GM12878 (cell line): Measurements from ENCODE around the gene NAA38. TPM values are rescaled to one million over a fixed set of nuclear protein-coding genes. Genes with fewer than 3 reads are reported as not detected.

ENCODE experiments used
- BCL11A ChIP-seq: IDR thresholded peaks from 2 replicates; pipeline ENCODE4 v1.6.1; 2011; ENCODE audit warnings: low read depth, low read length
- BHLHE40 ChIP-seq, 2 experiments: fragments of 450-650 bp in 1 of 2; IDR thresholded peaks; 2 replicates each; pipeline ENCODE4 v1.6.1; 2011 to 2017; ENCODE audit warnings: low read depth in 2 of 2, borderline replicate concordance in 1 of 2, improper control_type of control experiment in 1 of 2, low read length in 1 of 2, mild to moderate bottlenecking in 1 of 2
- CHD1 ChIP-seq: IDR thresholded peaks from 2 replicates; pipeline ENCODE4 v1.6.1; 2012; ENCODE audit warnings: low read depth, low read length, improper control_type of control experiment
- CHD2 ChIP-seq: IDR thresholded peaks from 2 replicates; pipeline ENCODE4 v1.6.1; 2011; ENCODE audit warnings: low read depth, low read length, improper control_type of control experiment, borderline replicate concordance
- CREM ChIP-seq: IDR thresholded peaks from 2 replicates; pipeline ENCODE4 v1.6.1; 2014; ENCODE audit warnings: antibody characterized with exemption, low read depth
- EGR1 ChIP-seq, 2 experiments: IDR thresholded peaks; 1 replicate in 1 of 2; 2 replicates in 1 of 2; pipeline ENCODE4 v1.6.1; 2011 to 2012; ENCODE audit warnings: low read depth in 2 of 2, low read length in 2 of 2, borderline replicate concordance in 1 of 2, mild to moderate bottlenecking in 1 of 2, moderate library complexity in 1 of 2
- EP300 ChIP-seq, 2 experiments: fragments of 150-350 bp in 1 of 2; IDR thresholded peaks; 2 replicates each; pipeline ENCODE4 v1.6.1; 2011 to 2012; ENCODE audit warnings: low read depth in 2 of 2, low read length in 2 of 2, borderline replicate concordance in 1 of 2, improper control_type of control experiment in 1 of 2, inconsistent platforms in 1 of 2; ENCODE audit not compliant: control insufficient read depth in 1 of 2
- FOS ChIP-seq: IDR thresholded peaks from 3 replicates; pipeline ENCODE4 v1.6.1; 2011; ENCODE audit warnings: borderline replicate concordance; ENCODE audit not compliant: insufficient read length; ENCODE audit errors: extremely low read depth
- KDM1A ChIP-seq: fragments of 200-600 bp; sonication (generic); IDR thresholded peaks from 2 replicates; pipeline ENCODE4 v1.6.1; 2016; ENCODE audit warnings: borderline replicate concordance
- LARP7 ChIP-seq: fragments of 450-650 bp; IDR thresholded peaks from 2 replicates; pipeline ENCODE4 v1.6.1; 2017; ENCODE audit warnings: mild to moderate bottlenecking
- NFYB ChIP-seq: IDR thresholded peaks from 2 replicates; pipeline ENCODE4 v1.6.1; 2011; ENCODE audit warnings: low read depth, mild to moderate bottlenecking, low read length, improper control_type of control experiment, moderate library complexity; ENCODE audit not compliant: insufficient read depth
- NR2C1 ChIP-seq: fragments of 450-650 bp; IDR thresholded peaks from 2 replicates; pipeline ENCODE4 v1.6.1; 2017; ENCODE audit warnings: antibody characterized with exemption, mild to moderate bottlenecking, moderate library complexity
- NR2F1 ChIP-seq: fragments of 450-650 bp; conservative IDR thresholded peaks from 2 replicates; pipeline ENCODE4 v1.6.1; 2017; ENCODE audit warnings: mild to moderate bottlenecking
- POLR2A ChIP-seq: IDR thresholded peaks from 2 replicates; pipeline ENCODE4 v1.6.1; 2011; ENCODE audit warnings: low read depth, mild to moderate bottlenecking, low read length
- POLR2AphosphoS5 ChIP-seq: IDR thresholded peaks from 2 replicates; pipeline ENCODE4 v1.6.1; 2011; ENCODE audit warnings: mild to moderate bottlenecking, low read length, inconsistent platforms
- SIN3A ChIP-seq: IDR thresholded peaks from 2 replicates; pipeline ENCODE4 v1.6.1; 2012; ENCODE audit warnings: low read depth, low read length, improper control_type of control experiment
- SIX5 ChIP-seq: IDR thresholded peaks from 2 replicates; pipeline ENCODE4 v1.6.1; 2011; ENCODE audit warnings: mild to moderate bottlenecking, low read depth, low read length, moderate library complexity; ENCODE audit not compliant: severe bottlenecking
- SP1 ChIP-seq: IDR thresholded peaks from one replicate; pipeline ENCODE4 v1.6.1; 2011; ENCODE audit warnings: low read depth, low read length
- SPI1 ChIP-seq: IDR thresholded peaks from 2 replicates; pipeline ENCODE4 v1.6.1; 2011; ENCODE audit warnings: low read depth, mild to moderate bottlenecking, low read length, moderate library complexity, borderline replicate concordance; ENCODE audit not compliant: insufficient read depth
- SUZ12 ChIP-seq: fragments of 200-600 bp; sonication (generic); IDR thresholded peaks from one replicate; pipeline ENCODE4 v1.6.1; 2018; ENCODE audit warnings: antibody characterized with exemption, mild to moderate bottlenecking; ENCODE audit not compliant: unreplicated experiment
- ZZZ3 ChIP-seq: IDR thresholded peaks from 2 replicates; pipeline ENCODE4 v1.6.1; 2011; ENCODE audit warnings: low read depth; ENCODE audit not compliant: control insufficient read depth, insufficient read length
- polyA plus RNA-seq, 11 experiments: library from polyadenylated mRNA; depleted of rRNA in 4 of 11; unstranded in 6 of 11; stranded (reverse) in 5 of 11; fragments of >200 nt; fragmentation: Nextera tagmentation in 4 of 11; fragmentation: Illumina TruSeq in 1 of 11; extraction: Ambion mirVana in 4 of 11; extraction: Trizol in 1 of 11; gene quantifications; 1 replicate in 1 of 11; 2 replicates in 10 of 11; pipeline versions ENCODE4 v1.2.1 to v1.2.3, GENCODE V29; 2011 to 2016; ENCODE audit warnings: inconsistent platforms in 2 of 11, missing spikeins in 2 of 11, low read depth in 1 of 11
- total RNA-seq, 4 experiments: library from RNA; depleted of rRNA in 3 of 4; stranded (reverse); fragments of >200 nt in 3 of 4; fragmentation: Illumina TruSeq in 1 of 4; extraction: Trizol in 1 of 4; gene quantifications; 2 replicates each; pipeline versions ENCODE4 v1.2.1 to v1.2.3, GENCODE V29; 2013 to 2021
- TF ChIP-seq, protein P1 (sequence below): fragments of 450-650 bp; IDR thresholded peaks from 2 replicates; pipeline ENCODE4 v1.6.1; 2018; ENCODE audit warnings: mild to moderate bottlenecking, low read depth, moderate library complexity; ENCODE audit not compliant: partially characterized antibody
- TF ChIP-seq, protein P2 (sequence below): fragments of 450-650 bp; IDR thresholded peaks from 2 replicates; pipeline ENCODE4 v1.6.1; 2016; ENCODE audit warnings: mild to moderate bottlenecking
- TF ChIP-seq, protein P3 (sequence below): fragments of 450-650 bp; IDR thresholded peaks from 2 replicates; pipeline ENCODE4 v1.6.1; 2016; ENCODE audit warnings: mild to moderate bottlenecking

NAA38 gene
- total and polyA plus RNA-seq, 10 of the 15 experiments (the other 5 are each of a cell fraction or from before 2014, with no cell fraction given), result 31.5 to 337 (median 215) TPM

DNA sequence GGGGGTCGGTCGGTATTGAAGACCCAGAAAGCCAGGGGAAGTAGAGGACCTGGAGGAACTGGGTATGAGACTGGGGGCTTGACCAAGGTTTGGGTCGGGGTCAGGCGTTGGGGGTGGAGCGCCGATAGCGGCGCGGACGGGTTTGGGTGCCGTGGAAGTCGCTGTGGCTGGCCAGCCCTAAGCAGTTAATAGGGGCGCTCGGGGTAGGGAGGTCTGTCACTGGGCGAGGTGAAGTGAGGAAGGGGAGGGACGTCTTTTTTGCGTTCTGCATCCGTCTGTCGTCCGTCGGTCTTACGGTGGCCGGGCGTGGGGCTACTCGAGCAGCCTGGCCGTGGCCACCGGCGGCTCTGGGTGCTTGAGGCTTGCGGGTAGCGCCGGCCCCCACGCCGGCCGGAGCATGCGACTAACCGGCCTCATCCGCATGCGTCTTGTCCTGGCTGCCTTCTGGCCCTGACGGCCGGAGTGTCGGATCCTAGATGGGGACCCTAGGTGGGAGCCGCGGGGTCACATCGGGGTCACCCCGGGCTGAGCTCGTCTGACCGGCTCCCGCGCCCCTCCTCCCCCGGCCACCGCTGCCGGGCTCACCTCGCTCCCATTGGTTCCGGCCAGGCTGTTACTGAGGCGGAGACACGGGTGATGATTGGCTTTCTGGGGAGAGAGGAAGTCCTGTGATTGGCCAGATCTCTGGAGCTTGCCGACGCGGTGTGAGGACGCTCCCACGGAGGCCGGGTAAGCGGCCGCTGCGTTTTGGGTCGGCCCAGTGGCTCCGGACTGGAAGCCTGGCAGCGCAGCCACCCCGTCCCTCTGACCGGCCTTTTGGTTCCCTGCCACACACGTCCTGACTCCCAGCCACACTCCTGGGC lies 12.8 kb downstream of the NAA38 start (continued):
- TF ChIP-seq, protein P1, sequence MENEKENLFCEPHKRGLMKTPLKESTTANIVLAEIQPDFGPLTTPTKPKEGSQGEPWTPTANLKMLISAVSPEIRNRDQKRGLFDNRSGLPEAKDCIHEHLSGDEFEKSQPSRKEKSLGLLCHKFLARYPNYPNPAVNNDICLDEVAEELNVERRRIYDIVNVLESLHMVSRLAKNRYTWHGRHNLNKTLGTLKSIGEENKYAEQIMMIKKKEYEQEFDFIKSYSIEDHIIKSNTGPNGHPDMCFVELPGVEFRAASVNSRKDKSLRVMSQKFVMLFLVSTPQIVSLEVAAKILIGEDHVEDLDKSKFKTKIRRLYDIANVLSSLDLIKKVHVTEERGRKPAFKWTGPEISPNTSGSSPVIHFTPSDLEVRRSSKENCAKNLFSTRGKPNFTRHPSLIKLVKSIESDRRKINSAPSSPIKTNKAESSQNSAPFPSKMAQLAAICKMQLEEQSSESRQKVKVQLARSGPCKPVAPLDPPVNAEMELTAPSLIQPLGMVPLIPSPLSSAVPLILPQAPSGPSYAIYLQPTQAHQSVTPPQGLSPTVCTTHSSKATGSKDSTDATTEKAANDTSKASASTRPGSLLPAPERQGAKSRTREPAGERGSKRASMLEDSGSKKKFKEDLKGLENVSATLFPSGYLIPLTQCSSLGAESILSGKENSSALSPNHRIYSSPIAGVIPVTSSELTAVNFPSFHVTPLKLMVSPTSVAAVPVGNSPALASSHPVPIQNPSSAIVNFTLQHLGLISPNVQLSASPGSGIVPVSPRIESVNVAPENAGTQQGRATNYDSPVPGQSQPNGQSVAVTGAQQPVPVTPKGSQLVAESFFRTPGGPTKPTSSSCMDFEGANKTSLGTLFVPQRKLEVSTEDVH, result peak; percentile 1
- TF ChIP-seq LARP7 (peak; percentile 56; the same call in 1 of the 2 replicates), POLR2A (peak; percentile 68), NR2C1 (peak; percentile 53), KDM1A (no peak), ZZZ3 (no peak), CREM (peak; percentile 68), EP300 (IDR thresholded peaks at IDR 0.05; ENCODE audit: borderline replicate concordance in 1 of 2, control insufficient read depth in 1 of 2, low read depth in 2 of 2, low read length in 2 of 2) (peak; percentile 14 to 21; a peak in 1 of 4 replicates), NR2F1 (peak; percentile 96), EGR1 (IDR thresholded peaks at IDR 0.05; ENCODE audit: borderline replicate concordance in 1 of 2, low read depth in 2 of 2, low read length in 2 of 2) (0 out of 3 replicates have a peak, but pooled peaks of 1 of the 2 experiments have one; percentile 25), POLR2AphosphoS5 (peak; percentile 89), CHD1 (no peak), SIX5 (peak; percentile 12), SPI1 (peak; percentile 82), BHLHE40 (IDR thresholded peaks at IDR 0.05; ENCODE audit: borderline replicate concordance in 1 of 2, low read depth in 2 of 2, low read length in 1 of 2) (peak in 1 of 2 experiments; percentile 53; a peak in 1 of 4 replicates), SUZ12 (no peak), BCL11A (0 out of 2 replicates have a peak, but pooled peaks have one; percentile 2), CHD2 (peak; percentile 89), FOS (peak; percentile 39), SP1 (peak; percentile 91), SIN3A (0 out of 2 replicates have a peak, but pooled peaks have one; percentile 26), NFYB (peak; percentile 95)
- TF ChIP-seq, protein P2, sequence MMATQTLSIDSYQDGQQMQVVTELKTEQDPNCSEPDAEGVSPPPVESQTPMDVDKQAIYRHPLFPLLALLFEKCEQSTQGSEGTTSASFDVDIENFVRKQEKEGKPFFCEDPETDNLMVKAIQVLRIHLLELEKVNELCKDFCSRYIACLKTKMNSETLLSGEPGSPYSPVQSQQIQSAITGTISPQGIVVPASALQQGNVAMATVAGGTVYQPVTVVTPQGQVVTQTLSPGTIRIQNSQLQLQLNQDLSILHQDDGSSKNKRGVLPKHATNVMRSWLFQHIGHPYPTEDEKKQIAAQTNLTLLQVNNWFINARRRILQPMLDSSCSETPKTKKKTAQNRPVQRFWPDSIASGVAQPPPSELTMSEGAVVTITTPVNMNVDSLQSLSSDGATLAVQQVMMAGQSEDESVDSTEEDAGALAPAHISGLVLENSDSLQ, result peak; percentile 21; the same call in 1 of the 2 replicates
- TF ChIP-seq, protein P3, sequence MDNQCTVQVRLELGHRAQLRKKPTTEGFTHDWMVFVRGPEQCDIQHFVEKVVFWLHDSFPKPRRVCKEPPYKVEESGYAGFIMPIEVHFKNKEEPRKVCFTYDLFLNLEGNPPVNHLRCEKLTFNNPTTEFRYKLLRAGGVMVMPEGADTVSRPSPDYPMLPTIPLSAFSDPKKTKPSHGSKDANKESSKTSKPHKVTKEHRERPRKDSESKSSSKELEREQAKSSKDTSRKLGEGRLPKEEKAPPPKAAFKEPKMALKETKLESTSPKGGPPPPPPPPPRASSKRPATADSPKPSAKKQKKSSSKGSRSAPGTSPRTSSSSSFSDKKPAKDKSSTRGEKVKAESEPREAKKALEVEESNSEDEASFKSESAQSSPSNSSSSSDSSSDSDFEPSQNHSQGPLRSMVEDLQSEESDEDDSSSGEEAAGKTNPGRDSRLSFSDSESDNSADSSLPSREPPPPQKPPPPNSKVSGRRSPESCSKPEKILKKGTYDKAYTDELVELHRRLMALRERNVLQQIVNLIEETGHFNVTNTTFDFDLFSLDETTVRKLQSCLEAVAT, result peak; percentile 21
